Measurements from ENCODE around the gene STAM.
"Not testable (repeated sequence)": the region's sequence is repeated elsewhere in the genome, so short reads cannot be mapped to it uniquely, and the experiment has no call there.

Gene STAM

GRCh38 chr10:17675638-17676037 is 31.7 kb downstream of the STAM start:
- DNase-seq (ENCODE audit: low read depth, low spot score) = no peak

GRCh38 chr10:17676919-17677318 is 33.0 kb downstream of the STAM start:
- DNase-seq (ENCODE audit: low read depth, low spot score) = no peak

GRCh38 chr10:17682236-17682946 is 38.4 kb downstream of the STAM start:
- no peak for DNase-seq (ENCODE audit: low read depth, low spot score)

GRCh38 chr10:17683541-17683940 is 39.6 kb downstream of the STAM start:
- DNase-seq (ENCODE audit: low read depth, low spot score) = no peak

- DNase-seq (ENCODE audit: low read depth, low spot score) = no peak
Measured at GRCh38 chr10:17684537-17684936, 40.6 kb downstream of the STAM start.

GRCh38 chr10:17685233-17685840 is 41.4 kb downstream of the STAM start:
- no peak for DNase-seq (ENCODE audit: low read depth, low spot score)

- DNase-seq (ENCODE audit: low read depth, low spot score) = no peak
Measured at GRCh38 chr10:17687117-17687831, 43.3 kb downstream of the STAM start.

GRCh38 chr10:17689137-17689536 is 45.2 kb downstream of the STAM start:
- no peak for DNase-seq (ENCODE audit: low read depth, low spot score)

GRCh38 chr10:17693009-17693408 is 49.1 kb downstream of the STAM start:
- no peak for DNase-seq (ENCODE audit: low read depth, low spot score)

- no peak for DNase-seq (ENCODE audit: low read depth, low spot score)
Measured at GRCh38 chr10:17698696-17699095, 54.7 kb downstream of the STAM start.

GRCh38 chr10:17701301-17701700 is 57.4 kb downstream of the STAM start:
- no peak for DNase-seq (ENCODE audit: low read depth, low spot score)

GRCh38 chr10:17703706-17704105 is 59.8 kb downstream of the STAM start:
- no peak for DNase-seq (ENCODE audit: low read depth, low spot score)

- no peak for DNase-seq (ENCODE audit: low read depth, low spot score)
Measured at GRCh38 chr10:17708821-17709220, 64.9 kb downstream of the STAM start.

- no peak for DNase-seq (ENCODE audit: low read depth, low spot score)
Measured at GRCh38 chr10:17709492-17709891, 65.5 kb downstream of the STAM start.

- DNase-seq (ENCODE audit: low read depth, low spot score) = no peak
Measured at GRCh38 chr10:17710181-17710580, 66.2 kb downstream of the STAM start.

- no peak for DNase-seq (ENCODE audit: low read depth, low spot score)
Measured at GRCh38 chr10:17712053-17712452, 68.1 kb downstream of the STAM start.

GRCh38 chr10:17712717-17713471 is 68.9 kb downstream of the STAM start:
- DNase-seq (ENCODE audit: low read depth, low spot score) = no peak

GRCh38 chr10:17713758-17714157 is 69.8 kb downstream of the STAM start:
- no peak for DNase-seq (ENCODE audit: low read depth, low spot score)

GRCh38 chr10:17716161-17716560 is 72.2 kb downstream of the STAM start:
- no peak for DNase-seq (ENCODE audit: low read depth, low spot score)

- not testable (repeated sequence) for DNase-seq (ENCODE audit: low read depth, low spot score)
Measured at GRCh38 chr10:17722317-17723014, 78.5 kb downstream of the STAM start.

GRCh38 chr10:17725703-17726102 is 81.8 kb downstream of the STAM start:
- no peak for DNase-seq (ENCODE audit: low read depth, low spot score)

- no peak for DNase-seq (ENCODE audit: low read depth, low spot score)
Measured at GRCh38 chr10:17729630-17730029, 85.7 kb downstream of the STAM start.

Data from smooth muscle cell of the brain vasculature (primary cell).